ENCODE measurements around the gene GLIS1. TPM values are rescaled to one million over a fixed set of nuclear protein-coding genes. Genes with fewer than 3 reads are reported as not detected.

Gene GLIS1
- total and polyA plus RNA-seq, 2 of the 8 experiments (the other 6 are each of a cell fraction or from before 2014, with no cell fraction given) = 0.15 to 0.22 TPM

GRCh38 chr1:53589043-53589887 lies 149.7 kb downstream of the GLIS1 start:
- Histone ChIP-seq H2BK20ac (ENCODE audit: low read length) (no peak overlapping the region), H4K20me1 (replicated peaks in 1 of 2; ENCODE audit: control insufficient read depth in 1 of 2, insufficient read depth in 2 of 2, low read length in 2 of 2) (no peaks in the 10 kb centered on the region), H3K27me3 (replicated peaks in 1 of 4; ENCODE audit: control insufficient read depth in 3 of 4, extremely low read depth in 1 of 4, insufficient read depth in 3 of 4, low read length in 3 of 4) (peaks cover 0 to 7% (median 1%) of the 10 kb centered on the region in 4 experiments; a peak in 4 of 7 replicates), H3K4me2 (ENCODE audit: insufficient read depth in 1 of 2, low read depth in 2 of 2, low read length in 2 of 2) (no peak overlapping the region), H2BK12ac (ENCODE audit: low read depth, low read length) (no peak overlapping the region), H3K27ac (ENCODE audit: low read depth, low read length) (no peak overlapping the region), H3K9ac (replicated peaks in 1 of 4; ENCODE audit: extremely low read depth in 1 of 4, low read depth in 3 of 4, low read length in 3 of 4) (no peak overlapping the region), H2AK5ac (ENCODE audit: low read depth, low read length) (no peak overlapping the region), H2BK5ac (ENCODE audit: low read depth, low read length) (no peak overlapping the region), H3K23me2 (ENCODE audit: low read depth, low read length) (no peaks in the 10 kb centered on the region), H4K8ac (ENCODE audit: extremely low read depth, insufficient read depth, low read length) (no peak overlapping the region; the same call in 1 of the 2 replicates), H3K4me1 (replicated peaks in 1 of 4; ENCODE audit: control insufficient read depth in 3 of 4, insufficient read depth in 4 of 4, low read length in 3 of 4) (peaks cover 0 to 7% (median 5%) of the 10 kb centered on the region in 4 experiments; a peak in 5 of 7 replicates), H3K18ac (ENCODE audit: extremely low read depth, low read length) (no peak overlapping the region), H4K91ac (replicated peaks; ENCODE audit: insufficient read length, low read length) (no peak overlapping the region), H3K14ac (ENCODE audit: insufficient read length) (no peak overlapping the region), H3K79me2 (ENCODE audit: control insufficient read depth in 1 of 2, insufficient read depth in 2 of 2, low read length in 2 of 2) (no peaks in the 10 kb centered on the region), H3K56ac (replicated peaks; ENCODE audit: insufficient read length, low read depth, low read length) (no peak overlapping the region), H3K4ac (replicated peaks; ENCODE audit: insufficient read length, low read depth, low read length) (no peak overlapping the region), H3K79me1 (ENCODE audit: low read depth, low read length) (no peaks in the 10 kb centered on the region), H2BK15ac (ENCODE audit: low read length) (no peak overlapping the region), H4K5ac (ENCODE audit: insufficient read length, low read depth, low read length) (no peak overlapping the region), H3K9me3 (ENCODE audit: insufficient read depth in 2 of 2, low read depth in 1 of 2, low read length in 1 of 2) (no peaks in the 10 kb centered on the region), H2AFZ (ENCODE audit: low read length) (no peak overlapping the region), H3K23ac (ENCODE audit: insufficient read length) (no peak overlapping the region), H3K4me3 (ENCODE audit: extremely low read depth in 1 of 4, insufficient read depth in 2 of 4, low read depth in 3 of 4, low read length in 4 of 4) (no peak overlapping the region), H2BK120ac (replicated peaks; ENCODE audit: low read depth, low read length) (no peak overlapping the region), H3K36me3 (ENCODE audit: control insufficient read depth in 2 of 4, insufficient read depth in 4 of 4, low read length in 3 of 4) (no peaks in the 10 kb centered on the region)
- CTCF ChIA-PET (ENCODE audit: partially characterized antibody) = interaction anchor here (0.6 to 17.1 kb wide), 13 partner anchors 8 to 146 kb away, joined by 3 to 264 read pairs (median 3); no protein-coding TSS in a partner anchor
- POLR2A ChIA-PET (ENCODE audit: partially characterized antibody) = no interaction called here
- FAIRE-seq (no peak), DNase-seq (ENCODE audit: low read depth in 1 of 2, low spot score in 2 of 2) (no peak)
- TF ChIP-seq NRF1 (IDR thresholded peaks at IDR 0.05; ENCODE audit: low read depth, low read length) (no peak), KDM5A (IDR thresholded peaks at IDR 0.05; ENCODE audit: low read length) (no peak), CBX5 (IDR thresholded peaks at IDR 0.05; ENCODE audit: low read depth, low read length) (no peak), EGR1 (IDR thresholded peaks at IDR 0.05; ENCODE audit: borderline replicate concordance, low read depth, low read length) (no peak), KDM1A (IDR thresholded peaks at IDR 0.05; ENCODE audit: borderline replicate concordance, low read length) (no peak)
- WGBS, 2 experiments (ENCODE audit: extremely low coverage in 1 of 2, insufficient coverage in 1 of 2, insufficient read length in 1 of 2, insufficient replicate concordance in 2 of 2, low coverage in 1 of 2, low lambda C conversion rate in 2 of 2, missing lambda C conversion rate in 1 of 2) = 89% methylated on average over 11 of the region's 11 CpGs; no CpG with 5 or more reads in 1 of the 2 experiments

All from H1 (cell line).